ENCODE measurements around the gene NINJ2.

GRCh38 chr12:547883-548470 lies 115.3 kb downstream of the NINJ2 start:
- TF ChIP-seq POLR2A (IDR thresholded peaks at IDR 0.05) (no peak), CTCF (IDR thresholded peaks at IDR 0.05 in 8 of 11, conservative IDR thresholded peaks at IDR 0.05 in 3 of 11) (no peak)
